ENCODE data around the gene SERPINF2.

GRCh38 chr17:1800712-1801111 is 58.0 kb downstream of the SERPINF2 start:
- TF ChIP-seq EZH2 (IDR thresholded peaks at IDR 0.05; ENCODE audit: insufficient read depth, poor library complexity, severe bottlenecking) (no peak), EZH2phosphoT487 (IDR thresholded peaks at IDR 0.05; ENCODE audit: insufficient read depth, low read depth) (no peak)
